Brain microvascular endothelial cell (primary cell): ENCODE measurements around the gene KLHL15.

Experiments
- DNase-seq: peaks from one replicate; pipeline ENCODE4 v3.0.0-alpha.2; 2020
- H3K27ac ChIP-seq: fragments of 250-450 bp; sonication (Bioruptor Pico); 2 replicates; pipeline ENCODE4 v1.5.1; 2020; ENCODE audit warnings: mild to moderate bottlenecking, moderate library complexity
- H3K27me3 ChIP-seq: fragments of 250-450 bp; sonication (Bioruptor Pico); replicated peaks from 2 replicates; pipeline ENCODE4 v1.5.1; 2020; ENCODE audit warnings: mild to moderate bottlenecking
- H3K36me3 ChIP-seq: fragments of 250-450 bp; sonication (Bioruptor Pico); replicated peaks from 2 replicates; pipeline ENCODE4 v1.5.1; 2020; ENCODE audit warnings: mild to moderate bottlenecking
- H3K4me3 ChIP-seq: 2 replicates; pipeline ENCODE4 v1.5.1; 2011; ENCODE audit warnings: low read depth, mild to moderate bottlenecking, control low read depth, low read length, moderate library complexity
- in situ Hi-C: cut with HindIII; loops from 2 replicates; pipeline ENCODE4 v1.10.0; 2017; ENCODE audit warnings: low sequenced_read_pairs, low pct_ligation_motif_present
- TF ChIP-seq, protein P1 (sequence below): IDR thresholded peaks from 2 replicates; pipeline ENCODE4 v1.5.1; 2011; ENCODE audit warnings: low read depth, mild to moderate bottlenecking, moderate library complexity, low read length, control low read depth, inconsistent platforms; ENCODE audit errors: missing control alignments

The KLHL15 gene

DNA sequence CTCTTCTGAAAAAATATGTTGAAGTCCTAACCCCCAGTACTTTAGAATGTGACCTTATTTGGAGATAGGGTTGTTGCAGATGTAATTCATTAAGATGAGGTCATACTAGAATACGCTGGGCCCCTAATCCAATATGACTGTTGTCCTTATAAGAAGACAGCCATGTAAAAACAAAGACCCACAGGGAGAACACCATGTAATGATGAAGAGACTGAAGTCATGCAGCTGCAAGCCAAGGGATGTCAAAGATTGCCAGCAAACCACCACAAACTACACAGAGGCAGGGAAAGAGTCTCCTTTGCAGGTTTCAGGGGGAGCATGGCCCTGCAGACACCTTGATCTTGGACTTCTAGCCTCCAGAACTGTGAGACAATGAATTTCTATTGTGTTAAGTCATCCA is 81.8 kb downstream of the KLHL15 start:
- DNase-seq, result no peak
- no peak overlapping the region for H3K27ac ChIP-seq
- H3K36me3 ChIP-seq, result no peaks in the 10 kb centered on the region
- no peaks in the 10 kb centered on the region for H3K27me3 ChIP-seq
- in situ Hi-C loops, result no loop called here
- TF ChIP-seq, protein P1, sequence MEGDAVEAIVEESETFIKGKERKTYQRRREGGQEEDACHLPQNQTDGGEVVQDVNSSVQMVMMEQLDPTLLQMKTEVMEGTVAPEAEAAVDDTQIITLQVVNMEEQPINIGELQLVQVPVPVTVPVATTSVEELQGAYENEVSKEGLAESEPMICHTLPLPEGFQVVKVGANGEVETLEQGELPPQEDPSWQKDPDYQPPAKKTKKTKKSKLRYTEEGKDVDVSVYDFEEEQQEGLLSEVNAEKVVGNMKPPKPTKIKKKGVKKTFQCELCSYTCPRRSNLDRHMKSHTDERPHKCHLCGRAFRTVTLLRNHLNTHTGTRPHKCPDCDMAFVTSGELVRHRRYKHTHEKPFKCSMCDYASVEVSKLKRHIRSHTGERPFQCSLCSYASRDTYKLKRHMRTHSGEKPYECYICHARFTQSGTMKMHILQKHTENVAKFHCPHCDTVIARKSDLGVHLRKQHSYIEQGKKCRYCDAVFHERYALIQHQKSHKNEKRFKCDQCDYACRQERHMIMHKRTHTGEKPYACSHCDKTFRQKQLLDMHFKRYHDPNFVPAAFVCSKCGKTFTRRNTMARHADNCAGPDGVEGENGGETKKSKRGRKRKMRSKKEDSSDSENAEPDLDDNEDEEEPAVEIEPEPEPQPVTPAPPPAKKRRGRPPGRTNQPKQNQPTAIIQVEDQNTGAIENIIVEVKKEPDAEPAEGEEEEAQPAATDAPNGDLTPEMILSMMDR, result no peak
- H3K4me3 ChIP-seq, result no peak overlapping the region

DNA sequence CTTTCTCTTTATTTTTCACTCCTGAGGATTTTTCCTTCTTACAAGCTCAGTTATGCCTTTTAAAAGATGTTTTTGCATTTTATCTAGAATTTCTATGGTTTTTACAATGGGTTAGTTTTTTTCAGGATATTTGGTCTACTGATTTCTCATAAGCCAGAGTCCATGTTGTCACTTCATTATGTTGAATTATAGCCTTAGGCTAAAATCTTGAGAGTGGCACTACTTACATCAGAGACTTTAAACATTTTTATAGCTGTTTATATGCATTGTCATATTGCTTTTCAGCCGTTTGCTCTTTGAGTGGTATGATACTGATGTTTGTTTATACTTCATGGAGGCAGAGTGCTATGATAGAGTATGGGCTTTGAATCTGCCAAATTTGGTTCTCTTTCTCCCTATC is 82.8 kb downstream of the KLHL15 start:
- in situ Hi-C loops, result no loop called here
- no peak overlapping the region for H3K27ac ChIP-seq
- no peak for DNase-seq
- TF ChIP-seq, protein P1, result no peak
- H3K4me3 ChIP-seq, result no peak overlapping the region
- no peaks in the 10 kb centered on the region for H3K36me3 ChIP-seq
- H3K27me3 ChIP-seq, result no peaks in the 10 kb centered on the region

- Histone ChIP-seq H3K36me3 (no peaks in the 10 kb centered on the region), H3K27me3 (no peaks in the 10 kb centered on the region), H3K4me3 (no peak overlapping the region), H3K27ac (no peak overlapping the region)
- in situ Hi-C loops, result no loop called here
- TF ChIP-seq, protein P1, result no peak
- no peak for DNase-seq
Observed at GRCh38 chrX:23939203-23939602, 87.8 kb downstream of the KLHL15 start.

GRCh38 chrX:23938690-23939089 is 88.3 kb downstream of the KLHL15 start:
- Histone ChIP-seq H3K27me3 (no peaks in the 10 kb centered on the region), H3K36me3 (no peaks in the 10 kb centered on the region), H3K27ac (no peak overlapping the region), H3K4me3 (no peak overlapping the region)
- DNase-seq, result no peak
- TF ChIP-seq, protein P1, result no peak
- in situ Hi-C loops, result no loop called here

DNA sequence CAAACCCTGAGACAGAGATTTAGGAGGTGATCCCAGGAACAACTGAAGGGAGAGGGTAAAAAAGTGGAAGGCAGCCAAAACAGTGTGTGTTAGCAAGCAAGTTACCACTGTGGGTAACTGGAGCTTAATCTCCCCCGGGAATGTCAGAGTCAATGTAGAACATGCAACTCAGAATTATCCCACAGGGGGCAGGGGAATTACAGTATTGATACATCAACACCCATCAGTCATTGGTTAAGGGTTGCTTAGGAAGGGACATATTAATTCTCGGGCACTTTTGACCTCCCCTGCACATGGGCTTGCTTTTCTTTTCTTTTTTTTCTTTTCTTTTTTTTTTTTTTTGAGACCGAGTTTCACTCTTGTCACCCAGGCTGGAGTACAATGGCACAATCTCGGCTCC is 89.9 kb downstream of the KLHL15 start:
- Histone ChIP-seq H3K27ac (no peak overlapping the region), H3K27me3 (no peaks in the 10 kb centered on the region), H3K4me3 (no peak overlapping the region), H3K36me3 (no peaks in the 10 kb centered on the region)
- no peak for DNase-seq
- in situ Hi-C loops, result no loop called here
- TF ChIP-seq, protein P1, result no peak

GRCh38 chrX:23936180-23936579 is 90.8 kb downstream of the KLHL15 start:
- no peaks in the 10 kb centered on the region for H3K27me3 ChIP-seq
- in situ Hi-C loops, result no loop called here
- TF ChIP-seq, protein P1, result no peak
- no peaks in the 10 kb centered on the region for H3K36me3 ChIP-seq
- DNase-seq, result no peak
- no peak overlapping the region for H3K4me3 ChIP-seq
- no peak overlapping the region for H3K27ac ChIP-seq
